CD1c-positive myeloid dendritic cell (primary cell): ENCODE data around the gene LHPP.
"Not testable (repeated sequence)": the region's sequence is repeated elsewhere in the genome, so short reads cannot be mapped to it uniquely, and the experiment has no call there.

Experiments used
- DNase-seq: peaks from one replicate; pipeline ENCODE4 v3.0.0-alpha.2; 2016; ENCODE audit errors: extremely low spot score

LHPP gene

DNA sequence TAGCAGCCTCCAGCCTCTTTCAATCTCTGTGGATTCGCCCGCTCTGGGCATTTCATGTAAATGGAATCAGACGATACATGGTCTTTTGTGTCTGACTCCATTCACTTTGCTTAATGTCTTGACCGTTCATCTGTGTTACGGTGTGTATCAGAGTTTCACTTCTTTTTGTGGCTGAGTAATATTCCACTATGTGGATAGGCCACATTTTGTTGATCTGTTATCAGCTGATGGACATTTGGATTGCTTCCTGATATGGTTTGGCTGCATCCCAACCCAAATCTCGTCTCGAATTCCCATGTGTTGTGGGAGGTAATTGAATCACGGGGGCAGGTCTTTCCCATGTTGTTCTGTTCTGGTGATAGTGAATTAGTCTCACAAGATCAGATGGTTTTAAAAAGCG lies 109.0 kb downstream of the LHPP start:
- no peak for DNase-seq

DNA sequence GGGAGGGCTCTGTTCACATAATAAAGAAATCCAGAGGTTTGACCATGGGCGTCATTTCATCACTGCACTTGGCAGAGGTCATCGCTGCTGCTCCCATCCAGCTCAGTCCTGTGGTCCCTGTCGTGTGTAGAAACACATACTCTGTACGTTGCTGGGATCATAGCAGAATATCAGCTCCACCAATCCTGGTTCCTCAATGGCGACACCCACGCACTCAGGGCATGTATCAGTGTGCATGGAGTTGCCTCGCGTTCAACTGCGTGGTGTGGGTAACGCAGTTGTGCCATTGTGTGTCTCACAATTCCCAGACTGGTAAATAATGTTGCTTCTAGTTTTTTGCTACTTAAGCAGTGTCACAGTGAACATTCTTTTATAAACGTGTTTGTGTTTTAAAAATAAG lies 111.1 kb downstream of the LHPP start:
- DNase-seq: no peak

DNA sequence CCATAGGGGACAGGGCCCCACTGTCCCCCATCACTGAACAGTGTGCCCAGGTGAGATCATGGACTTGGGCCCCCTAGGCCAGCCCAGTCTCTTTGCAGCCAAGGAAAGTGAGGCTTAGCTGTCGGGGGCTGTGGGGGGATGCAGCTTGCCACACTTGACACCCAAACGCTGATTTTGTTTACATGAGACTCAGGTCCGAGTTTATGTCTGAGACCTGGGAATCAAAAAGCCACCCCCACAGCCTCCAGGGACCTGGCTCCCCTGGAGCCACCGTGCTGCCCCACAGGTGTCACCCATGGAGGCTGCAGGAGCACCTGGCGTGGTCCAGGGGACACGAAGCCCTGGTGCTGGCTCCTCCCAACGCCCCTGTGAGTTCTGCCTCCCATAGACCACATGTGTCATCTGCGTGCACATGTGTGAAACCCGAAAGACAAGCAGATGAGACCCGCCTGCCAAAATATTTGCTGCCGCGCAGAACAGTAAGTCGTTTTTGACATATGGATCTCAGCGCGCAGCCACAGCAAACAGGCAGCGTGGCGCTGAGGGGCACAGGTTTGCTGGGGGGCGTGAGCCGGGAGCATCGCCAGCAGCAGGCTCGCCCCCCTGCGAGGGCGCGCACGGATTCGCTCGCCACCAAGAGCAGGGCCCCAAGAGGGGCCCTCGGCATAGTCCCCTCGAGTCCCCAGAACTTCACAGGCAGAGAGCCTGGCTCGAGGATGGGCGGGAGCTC lies 112.3 kb downstream of the LHPP start:
- no peak for DNase-seq

DNA sequence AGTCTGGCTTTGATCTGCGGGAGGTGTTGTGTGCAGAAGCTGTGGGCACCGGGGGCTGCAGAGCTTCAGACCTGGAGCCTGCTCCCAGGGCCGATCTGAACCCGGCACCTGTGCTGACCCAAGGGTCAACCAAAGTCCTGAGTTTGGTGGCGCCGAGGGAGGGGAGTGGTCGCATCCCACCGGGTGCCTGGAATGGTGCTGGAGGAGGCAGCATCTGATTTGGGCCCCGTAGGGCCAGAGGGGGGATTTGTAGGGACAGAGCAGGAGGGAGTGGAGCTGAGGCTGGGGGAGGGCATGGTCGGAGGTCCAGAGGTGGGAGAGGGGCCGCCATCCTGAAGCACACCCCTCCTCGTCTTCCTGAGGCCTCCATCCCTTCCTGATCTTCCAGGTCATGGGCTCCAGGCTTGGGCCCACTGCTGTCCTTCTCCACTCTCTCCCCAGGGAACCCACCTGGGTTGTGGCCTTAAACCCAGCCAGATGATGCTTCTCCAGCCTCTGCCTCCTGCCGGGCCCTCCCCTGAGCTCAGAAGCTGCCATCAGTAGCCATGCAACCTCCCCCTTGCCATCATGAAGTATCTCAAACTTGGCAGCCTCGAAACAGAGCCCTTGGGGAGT lies 112.9 kb downstream of the LHPP start:
- DNase-seq: no peak

DNA sequence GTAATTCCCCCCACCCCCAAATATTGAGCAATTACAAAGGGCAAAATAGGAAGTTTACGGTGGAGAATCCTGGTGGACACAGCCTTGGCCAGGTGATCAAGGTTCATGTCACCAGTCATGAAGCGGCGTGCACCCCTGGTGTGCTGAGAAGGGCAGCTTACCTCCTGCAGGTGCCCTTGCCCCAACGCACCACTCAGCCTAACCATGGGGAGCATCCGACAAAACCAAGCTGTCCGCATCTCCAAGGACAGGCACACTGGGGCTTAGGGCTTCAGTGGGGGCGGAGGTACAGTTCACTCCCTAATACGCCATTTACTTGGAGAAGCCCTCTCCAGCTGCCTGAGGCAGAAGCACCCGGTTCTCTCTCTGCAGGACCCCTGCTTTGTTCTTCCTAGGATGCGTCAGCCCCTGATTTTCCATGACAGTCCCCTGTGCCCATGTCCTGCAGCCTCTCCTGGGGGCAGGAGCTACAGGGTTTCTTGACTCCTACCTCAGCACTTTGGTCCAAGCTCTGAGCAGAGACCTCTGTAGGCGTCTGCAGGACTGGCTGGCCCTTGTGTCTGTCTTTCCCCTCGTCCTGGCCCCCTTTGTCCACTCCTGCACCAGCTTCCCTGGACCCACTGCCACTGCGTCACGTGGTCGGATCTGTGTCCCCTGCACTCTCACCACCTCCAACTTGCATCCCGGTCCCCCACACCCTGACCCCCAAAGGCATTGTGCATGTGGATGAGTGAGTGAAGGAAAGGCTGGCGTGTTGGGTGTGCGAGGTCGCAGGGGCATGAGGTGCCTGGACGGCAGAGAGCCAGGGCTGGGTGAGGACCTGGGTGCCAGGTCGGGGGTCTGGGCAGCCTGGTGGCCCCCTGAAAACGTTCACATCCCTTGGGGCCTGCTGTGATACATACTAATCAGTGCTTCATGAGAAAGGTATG lies 113.7 kb downstream of the LHPP start:
- DNase-seq: no peak

DNA sequence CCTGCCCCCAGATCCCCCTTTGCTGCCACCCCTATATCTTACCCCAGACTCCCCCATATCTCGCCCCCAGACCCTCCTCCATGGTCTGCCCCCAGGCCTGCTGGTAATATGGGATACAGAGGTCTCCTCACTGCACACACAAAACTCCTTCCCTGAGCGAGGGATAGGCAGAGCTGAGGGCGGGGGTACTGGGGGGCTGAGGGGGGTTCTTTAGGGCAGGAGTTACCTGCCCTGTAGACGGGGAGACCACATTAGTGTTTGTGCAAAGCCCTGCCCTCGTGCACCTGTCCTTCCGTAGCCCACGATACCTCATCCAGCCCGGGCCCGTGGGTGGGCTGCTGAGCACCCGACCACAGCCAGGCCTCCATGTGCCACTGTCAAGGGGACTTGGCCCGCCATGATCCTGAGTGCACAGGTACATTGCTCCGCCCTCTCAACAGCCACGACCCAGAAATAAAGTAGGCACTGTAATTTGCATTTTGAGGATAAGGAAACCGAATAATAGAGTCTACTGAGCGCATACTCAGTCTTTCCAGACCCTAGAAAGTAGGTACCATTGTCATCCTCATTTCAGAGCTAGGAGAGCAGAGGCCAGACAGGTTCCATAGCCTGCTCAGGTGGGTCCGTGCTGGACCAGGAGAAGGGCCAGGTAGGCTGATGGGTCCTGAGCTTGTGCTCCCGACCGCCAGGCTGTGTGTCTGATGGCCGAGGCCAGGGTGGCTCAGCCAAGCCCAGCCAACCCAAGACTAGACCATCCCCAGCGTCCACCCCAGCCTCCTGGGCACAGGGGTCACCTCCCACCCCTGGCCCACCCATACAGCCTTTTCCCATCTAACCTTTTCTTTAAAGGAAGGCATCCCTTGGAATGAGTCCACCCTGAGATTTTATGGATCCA lies 115.2 kb downstream of the LHPP start:
- no peak for DNase-seq

DNA sequence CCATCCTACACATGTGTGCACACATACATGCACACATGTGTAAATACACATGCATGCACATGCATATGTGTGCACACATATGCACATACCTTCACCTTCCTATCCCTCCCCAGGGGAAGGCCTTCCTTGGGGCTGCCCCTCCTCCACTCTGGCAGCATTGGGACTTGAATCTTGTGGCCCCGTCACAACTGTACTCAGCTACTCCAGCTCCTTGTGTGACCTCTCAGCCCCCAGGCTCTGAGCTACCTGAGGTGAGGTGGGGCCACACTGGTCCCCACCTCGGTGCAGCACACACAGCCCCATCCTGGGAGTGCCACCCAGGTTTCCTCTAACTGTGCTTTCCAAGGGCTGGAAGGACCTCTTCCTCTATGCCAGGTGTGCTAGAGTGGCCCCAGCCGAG lies 116.0 kb downstream of the LHPP start:
- DNase-seq: no peak

DNA sequence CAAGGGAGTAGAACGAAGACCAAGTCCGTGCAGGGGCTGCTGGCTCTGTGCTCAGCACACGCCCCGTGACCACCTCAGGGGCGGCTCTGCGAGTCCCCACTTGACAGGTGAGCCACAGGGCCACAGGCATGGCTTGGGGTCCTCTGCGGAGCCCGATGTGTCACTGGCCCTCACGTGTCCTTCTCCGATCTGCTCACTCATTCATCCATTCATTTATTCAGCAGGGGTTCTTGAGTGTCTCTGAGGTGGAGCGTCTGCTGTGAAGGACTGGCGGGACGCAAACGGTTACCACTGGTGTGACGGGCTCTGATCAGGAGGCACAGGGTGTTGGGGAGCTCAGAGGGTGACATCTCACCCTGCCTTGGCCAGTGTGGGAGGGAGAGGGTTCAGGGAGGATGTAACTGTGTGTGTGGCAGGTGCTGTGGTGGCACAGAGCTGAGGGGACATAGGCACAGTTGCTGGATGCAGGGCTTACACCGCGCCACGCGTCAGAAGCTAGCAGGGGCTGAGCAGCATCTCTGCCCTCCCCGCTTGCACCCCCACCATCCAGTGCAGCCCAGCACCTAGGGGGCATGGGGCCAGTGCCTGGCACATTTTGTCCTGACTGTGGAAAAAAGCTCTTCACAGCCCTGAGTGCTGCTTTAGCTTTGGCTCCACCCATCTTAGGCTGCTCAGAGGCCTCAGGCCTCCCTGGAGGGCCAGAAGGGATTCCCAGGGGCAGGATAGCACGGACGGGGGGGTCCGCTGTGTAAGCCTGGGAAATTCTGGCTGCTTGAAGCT lies 116.8 kb downstream of the LHPP start:
- no peak for DNase-seq

DNA sequence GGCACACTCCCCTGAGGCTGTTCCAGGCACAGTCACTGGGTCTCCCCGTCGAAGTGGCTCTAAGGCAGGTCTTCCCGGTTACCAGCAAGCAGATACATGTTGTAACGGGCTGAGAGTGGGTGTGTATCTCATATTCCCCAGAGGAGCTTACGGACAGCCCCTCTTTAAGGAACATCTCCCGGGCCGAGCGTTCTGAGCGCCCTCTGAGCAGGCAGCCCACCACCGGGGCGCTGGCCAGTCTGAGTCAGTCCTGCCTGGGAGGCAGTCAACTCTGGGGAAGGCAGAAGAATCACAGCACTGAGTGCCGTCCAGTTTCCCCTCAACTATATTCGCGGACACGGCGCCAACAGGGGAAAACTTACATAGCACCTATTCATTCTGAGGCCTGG lies 117.4 kb downstream of the LHPP start:
- DNase-seq: no peak

DNA sequence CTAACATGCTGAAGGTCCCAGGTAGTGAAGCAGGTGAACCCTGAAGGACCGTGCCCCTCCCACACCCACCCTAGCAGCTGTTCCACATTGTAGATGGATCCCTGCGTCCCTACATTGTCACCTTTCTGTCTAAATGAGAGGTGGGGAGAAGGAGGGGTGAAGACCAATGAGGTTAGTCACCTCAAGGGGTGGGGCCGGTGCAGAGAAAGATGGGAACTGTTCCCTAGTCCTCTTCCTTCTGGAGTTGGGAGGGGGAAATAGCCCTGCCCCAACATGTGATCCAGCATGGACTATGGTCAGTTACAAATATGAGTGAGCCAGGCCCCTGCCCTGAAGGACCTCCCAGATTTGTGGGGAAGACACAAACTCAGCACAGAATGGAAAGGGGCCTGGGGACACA lies 124.5 kb downstream of the LHPP start:
- no peak for DNase-seq

DNA sequence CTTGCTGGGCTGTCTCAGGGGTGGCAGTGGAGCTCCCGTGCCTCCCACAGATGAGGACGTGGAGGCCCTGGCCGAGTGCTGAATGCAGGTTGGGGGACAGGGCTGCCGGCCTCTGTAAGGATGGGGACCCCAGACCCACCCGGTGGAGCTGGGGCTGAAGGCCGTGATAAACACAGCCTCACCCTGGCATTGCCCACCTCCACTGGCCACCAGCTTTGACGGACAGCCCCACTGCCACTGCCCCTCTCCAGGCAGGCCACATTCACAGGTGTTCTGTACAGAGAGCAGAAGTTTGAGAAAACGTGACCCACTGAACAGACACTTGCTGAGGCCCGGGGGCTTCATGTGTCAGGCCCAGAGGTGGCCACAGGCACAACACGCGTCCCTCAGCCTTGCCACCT lies 126.2 kb downstream of the LHPP start:
- DNase-seq: no peak

DNA sequence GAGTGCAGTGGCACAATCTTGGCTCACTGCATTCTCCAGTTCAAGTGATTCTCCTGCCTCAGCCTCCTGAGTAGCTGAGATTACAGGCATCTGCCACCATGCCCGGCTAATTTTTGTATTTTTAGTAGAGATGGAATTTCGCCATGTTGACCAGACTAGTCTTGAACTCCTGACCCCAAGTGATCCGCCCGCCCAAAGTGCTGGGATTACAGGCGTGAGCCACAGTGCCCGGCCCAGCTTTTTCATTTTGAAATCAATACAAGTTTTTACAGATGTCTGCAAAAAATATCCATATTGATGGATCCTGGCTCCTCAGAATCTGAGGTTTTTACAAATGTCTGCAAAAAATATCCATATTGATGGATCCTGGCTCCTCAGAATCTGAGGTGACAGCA lies 126.7 kb downstream of the LHPP start:
- DNase-seq: not testable (repeated sequence)

DNA sequence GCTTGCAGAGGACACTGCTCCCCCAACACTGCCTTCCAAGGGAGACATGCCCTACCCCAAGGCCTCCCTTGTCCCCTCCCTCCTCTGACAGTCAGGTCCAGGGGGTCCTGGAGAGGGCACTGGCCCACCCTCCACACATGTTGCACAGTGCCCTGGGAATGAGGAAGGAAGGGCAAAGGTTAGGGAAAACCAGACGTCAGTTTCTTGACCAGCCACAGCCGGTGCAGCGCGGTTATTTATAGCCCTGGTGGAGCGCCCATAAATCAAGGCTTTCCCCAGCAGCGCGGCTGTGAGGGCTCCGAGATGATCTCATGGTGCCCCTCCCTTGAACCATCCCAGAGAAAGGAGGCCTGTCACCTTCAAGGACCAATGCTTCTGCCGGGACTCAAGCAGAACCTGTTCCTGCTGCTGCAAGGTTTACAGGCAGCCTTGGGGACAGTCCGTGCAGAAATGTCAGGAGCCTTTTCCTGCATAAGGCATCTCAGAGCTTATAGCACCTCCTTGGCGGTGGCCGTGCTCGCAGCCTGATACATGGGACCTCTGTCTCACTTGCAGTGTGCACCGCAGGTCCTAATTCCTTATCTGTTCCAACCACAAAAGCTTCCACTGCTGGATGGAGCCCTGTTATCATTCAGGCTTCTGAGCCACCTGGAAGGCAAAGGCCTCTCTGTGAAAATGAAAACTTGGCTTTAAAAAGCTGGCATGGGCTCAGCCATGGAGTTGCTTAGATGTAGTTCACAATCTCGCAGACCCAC lies 127.3 kb downstream of the LHPP start:
- DNase-seq: no peak

DNA sequence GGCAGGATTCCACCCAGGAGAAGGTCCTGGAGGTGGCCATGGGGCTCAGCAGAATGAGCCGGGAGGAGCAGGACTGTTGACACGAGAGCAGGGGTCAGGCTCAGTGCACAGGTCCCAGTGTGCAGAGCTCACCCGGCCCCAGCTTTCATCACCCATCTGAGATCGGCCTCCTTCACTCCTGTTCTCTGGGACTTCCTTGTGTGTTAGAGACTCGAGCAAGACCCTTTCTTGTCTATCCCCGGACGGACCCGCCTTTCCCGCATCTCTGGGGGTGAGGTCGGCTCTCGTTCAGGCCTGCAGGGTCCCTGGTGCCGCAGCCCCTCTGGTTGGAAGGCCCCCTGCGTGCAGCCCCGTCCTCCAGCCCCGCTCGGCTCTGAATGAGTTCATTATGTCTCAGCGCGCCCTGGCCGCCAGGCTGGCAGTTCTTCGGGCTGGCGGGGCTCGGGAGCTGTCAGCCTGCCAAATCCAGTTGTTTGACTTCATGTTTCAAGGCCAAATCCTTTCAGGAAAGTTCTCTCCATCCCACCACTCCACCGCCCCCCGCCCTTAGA lies 127.9 kb downstream of the LHPP start:
- no peak for DNase-seq

DNA sequence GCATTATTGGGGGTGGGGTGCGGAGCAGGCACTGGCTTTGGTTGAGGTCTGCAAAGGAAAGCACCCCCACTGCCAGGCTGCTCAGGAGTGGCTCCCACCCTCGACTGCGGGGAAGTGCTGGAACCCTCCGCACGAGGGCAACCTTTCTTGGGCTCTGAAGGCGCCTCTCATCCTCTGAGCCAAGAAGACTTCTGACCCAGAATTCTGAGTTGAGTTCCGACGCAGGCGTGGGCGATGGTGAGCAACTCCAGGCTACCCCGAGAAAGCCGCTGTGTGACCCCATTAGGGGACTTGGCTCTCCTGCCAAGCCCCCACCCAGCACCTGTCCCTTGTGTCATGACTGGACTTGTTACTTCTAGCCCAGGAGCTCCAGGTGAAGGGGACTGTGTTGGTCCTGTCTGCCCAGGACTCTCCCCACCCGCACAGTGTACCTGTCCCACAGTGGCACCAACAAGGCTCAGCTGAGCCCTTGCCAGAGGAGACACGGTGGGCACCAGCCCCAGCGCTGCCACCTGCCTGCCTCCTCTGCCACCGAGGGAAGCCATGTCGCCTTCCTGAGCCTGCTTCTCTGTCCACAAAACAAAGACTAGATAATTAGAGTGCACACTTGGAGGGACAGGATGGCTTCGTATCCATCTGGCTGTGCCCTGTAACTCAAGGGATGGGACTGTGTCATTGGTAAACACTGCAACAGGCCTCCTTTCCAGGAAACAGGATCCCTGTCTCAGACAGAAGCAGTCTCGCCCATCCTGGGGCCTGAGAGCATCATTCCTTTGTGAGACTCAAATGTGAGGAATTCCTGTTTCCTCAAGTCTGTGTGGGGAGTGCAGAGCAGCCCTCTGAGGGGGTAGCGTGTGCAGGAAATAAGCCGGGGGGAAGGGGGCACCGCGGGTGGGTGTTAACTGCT lies 128.8 kb downstream of the LHPP start:
- no peak for DNase-seq

DNA sequence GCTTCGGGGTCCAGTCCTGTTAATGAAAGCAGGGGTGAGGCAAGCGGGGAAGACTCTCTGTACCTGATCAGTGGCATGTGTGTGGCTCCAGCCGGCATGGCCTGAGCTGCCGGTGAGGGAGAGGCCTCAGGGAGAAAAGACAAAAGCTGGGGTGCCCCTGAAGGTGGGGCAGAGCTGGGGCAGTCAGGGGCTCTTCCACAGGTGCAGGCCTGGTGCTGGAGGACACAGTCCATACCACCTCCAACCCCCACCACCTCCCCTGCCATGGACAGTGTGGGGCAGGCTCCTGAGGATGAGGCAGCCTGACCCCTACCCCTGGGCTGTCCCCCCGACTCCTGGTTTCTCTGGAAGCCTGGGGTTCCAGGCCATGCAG lies 129.5 kb downstream of the LHPP start:
- no peak for DNase-seq

DNA sequence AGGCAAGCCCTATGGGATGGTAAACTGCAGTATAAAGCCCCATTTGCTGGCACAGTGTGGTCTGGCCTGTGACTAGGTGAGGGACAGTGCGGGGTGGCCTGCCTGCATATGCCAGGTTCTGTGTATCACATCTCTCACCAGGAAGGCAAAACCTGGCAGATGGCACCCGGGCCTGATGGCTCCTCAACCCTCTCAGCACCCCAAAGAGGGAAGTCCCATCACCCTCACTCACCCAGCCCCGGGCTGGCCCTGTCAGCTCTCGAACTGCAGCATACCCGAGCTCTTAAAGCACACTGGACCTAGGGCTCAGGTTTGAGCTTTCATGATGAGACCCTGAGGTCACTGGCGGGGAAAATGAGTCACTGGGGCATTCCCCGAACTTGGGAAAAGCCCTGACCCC lies 130.5 kb downstream of the LHPP start:
- DNase-seq: no peak

DNA sequence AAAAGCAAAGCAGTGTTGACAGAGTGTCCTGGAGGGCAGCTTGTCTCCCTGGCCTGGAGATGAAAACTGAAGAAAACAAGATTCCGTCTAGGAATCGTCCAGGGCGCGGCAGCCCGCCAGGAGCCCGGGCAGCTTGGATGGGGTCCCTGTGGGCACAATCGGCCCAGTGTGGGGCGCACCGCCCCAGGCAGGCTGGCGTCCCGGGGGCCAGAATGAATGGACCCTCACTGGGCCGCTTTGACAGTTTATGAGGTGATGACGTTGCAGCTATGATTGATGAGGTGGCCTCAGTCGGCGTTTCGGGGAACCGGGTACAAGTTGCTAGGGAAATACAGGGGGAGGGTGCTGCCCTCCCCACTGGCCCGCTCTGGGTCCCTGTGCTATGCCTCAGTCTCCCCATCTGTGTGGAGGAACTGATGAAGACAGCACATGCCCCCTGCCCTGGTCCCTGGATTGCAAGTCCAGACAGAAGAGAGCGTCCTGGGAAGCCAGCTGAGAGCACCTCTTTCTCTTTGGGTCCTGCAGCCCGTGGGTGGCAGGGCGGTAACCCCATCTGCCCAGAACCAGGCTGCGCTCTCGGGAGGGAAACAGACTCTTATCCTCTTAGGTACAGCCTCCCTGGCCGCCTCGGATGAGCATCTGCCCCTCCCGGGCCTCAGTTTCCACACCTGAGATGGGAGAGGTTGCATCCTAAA lies 131.3 kb downstream of the LHPP start:
- no peak for DNase-seq
